Measurements from ENCODE around the gene CILP.
A peak's percentile ranks its signal among the peaks of the same experiment; 100 is the strongest.
"Not testable (repeated sequence)": the region's sequence is repeated elsewhere in the genome, so short reads cannot be mapped to it uniquely, and the experiment has no call there.

CILP gene, protein sequence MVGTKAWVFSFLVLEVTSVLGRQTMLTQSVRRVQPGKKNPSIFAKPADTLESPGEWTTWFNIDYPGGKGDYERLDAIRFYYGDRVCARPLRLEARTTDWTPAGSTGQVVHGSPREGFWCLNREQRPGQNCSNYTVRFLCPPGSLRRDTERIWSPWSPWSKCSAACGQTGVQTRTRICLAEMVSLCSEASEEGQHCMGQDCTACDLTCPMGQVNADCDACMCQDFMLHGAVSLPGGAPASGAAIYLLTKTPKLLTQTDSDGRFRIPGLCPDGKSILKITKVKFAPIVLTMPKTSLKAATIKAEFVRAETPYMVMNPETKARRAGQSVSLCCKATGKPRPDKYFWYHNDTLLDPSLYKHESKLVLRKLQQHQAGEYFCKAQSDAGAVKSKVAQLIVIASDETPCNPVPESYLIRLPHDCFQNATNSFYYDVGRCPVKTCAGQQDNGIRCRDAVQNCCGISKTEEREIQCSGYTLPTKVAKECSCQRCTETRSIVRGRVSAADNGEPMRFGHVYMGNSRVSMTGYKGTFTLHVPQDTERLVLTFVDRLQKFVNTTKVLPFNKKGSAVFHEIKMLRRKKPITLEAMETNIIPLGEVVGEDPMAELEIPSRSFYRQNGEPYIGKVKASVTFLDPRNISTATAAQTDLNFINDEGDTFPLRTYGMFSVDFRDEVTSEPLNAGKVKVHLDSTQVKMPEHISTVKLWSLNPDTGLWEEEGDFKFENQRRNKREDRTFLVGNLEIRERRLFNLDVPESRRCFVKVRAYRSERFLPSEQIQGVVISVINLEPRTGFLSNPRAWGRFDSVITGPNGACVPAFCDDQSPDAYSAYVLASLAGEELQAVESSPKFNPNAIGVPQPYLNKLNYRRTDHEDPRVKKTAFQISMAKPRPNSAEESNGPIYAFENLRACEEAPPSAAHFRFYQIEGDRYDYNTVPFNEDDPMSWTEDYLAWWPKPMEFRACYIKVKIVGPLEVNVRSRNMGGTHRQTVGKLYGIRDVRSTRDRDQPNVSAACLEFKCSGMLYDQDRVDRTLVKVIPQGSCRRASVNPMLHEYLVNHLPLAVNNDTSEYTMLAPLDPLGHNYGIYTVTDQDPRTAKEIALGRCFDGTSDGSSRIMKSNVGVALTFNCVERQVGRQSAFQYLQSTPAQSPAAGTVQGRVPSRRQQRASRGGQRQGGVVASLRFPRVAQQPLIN

DNA sequence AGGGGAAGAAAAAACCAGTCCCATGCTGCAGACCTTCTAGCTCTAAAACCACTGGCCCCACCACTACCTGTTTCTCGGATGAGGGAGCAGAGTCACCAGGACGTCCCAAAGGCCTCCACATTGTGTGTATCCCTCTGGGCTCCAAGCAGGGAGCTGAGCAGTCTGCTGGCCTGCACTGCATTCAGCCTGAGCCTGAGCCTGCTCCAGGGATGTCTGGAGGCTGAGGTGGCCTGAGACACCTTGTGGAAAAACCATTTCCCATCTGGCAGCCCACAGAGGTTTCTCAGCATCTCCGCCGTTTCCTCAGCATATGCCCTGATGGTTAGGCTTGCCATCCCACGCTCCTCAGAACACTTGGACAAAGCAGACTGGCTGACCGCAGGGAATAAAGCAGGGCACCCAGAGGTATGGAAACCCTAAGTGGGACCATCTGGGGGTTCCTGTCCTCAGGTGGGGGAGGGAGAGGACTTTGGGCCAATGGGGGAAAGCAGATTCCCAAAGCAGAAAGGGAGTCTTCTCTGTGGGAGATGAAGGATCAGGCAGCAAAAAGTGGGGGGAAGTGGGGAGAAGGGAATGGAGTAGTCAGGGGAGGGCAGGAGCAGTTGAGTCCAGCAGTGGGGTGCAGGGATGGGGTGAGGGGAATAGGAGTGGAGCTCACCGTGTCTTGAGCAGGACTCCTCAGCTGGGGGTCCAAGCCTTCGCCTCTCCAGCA is at the start of gene CILP:
Gene CILP (minus strand): TSS at position 704 of the 712 bp plus-strand sequence. CDS start 1,718 bp downstream, outside the sequence.
- no peak for DNase-seq (ENCODE audit: low spot score)

DNA sequence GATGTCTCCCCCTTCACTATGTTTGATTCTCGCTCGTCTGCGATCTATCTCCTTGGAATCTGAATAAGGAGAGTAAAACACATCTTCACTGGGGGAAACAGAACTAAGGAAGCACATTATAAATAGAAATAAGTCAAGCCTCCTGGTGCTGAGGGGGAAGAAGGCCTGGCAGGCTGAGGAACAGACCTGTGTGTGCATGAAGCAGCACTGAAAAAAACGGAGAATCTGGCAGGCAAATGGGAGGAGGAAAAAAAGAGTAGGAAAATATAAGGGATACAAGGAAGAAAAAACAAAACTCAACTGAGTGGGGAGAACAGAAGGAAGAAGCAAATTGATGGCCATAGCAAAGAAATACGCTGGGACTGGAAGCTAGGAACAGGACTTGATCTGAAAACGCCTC is 49.7 kb upstream of the CILP start:
- DNase-seq (ENCODE audit: low spot score): no peak

DNA sequence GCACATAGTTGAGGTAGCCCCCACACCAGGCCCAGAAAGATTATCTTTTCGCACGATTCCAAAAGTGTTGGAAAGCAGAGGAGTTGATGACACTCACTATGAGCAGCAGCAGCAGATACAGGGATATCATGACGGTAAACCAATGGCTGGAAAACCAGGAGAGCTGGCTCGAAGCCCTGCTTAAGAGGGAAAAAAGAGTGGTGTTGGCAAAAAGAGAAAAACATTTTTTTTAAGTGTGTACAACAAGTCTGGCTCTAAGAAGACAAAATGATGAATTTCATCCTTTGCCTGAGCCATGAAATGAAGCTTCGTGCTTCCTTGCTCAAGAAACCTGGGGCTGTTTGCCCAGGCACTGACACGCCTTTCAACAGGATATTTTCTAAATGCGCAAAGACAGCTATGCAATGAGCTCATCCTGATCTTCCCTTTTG is 48.1 kb upstream of the CILP start:
- no peak for DNase-seq (ENCODE audit: low spot score)

DNA sequence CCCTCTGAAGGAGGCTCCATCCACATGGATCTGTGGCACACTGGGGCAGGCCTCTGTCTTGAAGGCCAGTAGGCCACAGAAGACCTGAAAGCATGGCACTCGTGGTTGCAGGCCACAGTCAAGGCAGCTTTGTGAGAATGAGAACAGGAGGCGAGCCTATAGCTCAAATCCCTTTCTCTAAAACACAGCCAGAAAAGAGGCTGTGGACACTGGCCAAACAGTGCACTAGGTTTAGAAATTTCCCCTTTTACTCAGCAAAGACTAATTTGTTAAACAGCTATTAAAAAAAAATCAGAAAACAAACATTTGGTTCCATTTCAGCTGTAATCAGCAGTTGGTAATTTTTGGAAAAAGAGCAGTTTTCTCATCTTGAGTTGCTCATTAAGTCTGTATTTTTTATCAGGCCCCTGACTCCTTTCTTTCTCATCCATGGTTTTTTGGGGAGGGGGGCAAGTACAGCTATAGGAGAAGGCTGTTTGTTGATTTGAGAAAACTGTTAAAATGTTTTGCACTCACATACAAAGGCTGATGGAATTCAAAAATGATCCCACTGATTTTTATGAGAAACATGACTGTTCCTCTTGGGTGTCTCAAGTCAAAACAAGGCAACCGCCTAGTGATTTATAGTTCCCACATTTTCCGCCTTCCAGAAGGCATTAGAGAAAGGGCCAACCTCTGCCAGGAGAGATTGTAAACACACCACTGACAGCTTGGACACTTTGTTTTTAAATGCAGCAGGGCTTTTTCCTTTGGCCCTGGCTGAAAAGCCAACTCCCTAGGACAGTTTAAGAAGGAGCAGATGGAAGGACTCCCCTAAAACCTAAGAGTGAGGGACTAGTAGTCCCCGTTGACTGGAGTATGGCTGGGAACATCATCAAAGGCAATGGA is 47.3 kb upstream of the CILP start:
- no peak for DNase-seq (ENCODE audit: low spot score)

DNA sequence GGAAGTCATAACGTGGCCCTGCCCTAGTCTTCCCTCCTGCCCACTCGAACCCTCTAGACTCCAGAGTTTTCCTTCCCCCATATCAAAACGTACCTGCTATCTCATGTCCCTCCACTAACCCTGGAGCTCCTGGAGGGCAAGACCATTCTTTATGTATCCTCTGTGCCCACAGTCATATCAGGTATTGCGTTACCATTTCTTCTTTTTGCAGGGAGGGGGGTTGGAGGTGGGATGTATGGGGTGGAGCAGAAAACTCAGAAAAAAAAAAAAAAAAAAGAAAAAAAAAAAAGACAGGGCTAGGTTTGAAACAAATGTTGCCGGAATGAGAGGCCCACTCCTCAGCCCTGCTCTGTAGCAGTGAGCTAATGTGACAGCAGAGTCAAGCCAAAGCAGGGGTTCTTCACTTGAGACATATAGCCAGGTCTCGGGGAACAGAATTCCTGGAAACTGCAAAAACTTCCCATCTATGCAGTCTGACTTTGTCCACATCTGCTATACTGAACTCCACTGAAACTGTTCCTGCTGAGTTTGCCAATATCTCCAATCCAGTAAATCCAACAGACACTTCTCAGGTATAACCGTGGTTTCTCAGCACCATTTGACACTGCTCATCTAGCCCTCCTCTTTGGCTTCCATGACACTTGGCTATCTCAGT is 44.3 kb upstream of the CILP start:
- DNase-seq (ENCODE audit: low spot score): no peak

DNA sequence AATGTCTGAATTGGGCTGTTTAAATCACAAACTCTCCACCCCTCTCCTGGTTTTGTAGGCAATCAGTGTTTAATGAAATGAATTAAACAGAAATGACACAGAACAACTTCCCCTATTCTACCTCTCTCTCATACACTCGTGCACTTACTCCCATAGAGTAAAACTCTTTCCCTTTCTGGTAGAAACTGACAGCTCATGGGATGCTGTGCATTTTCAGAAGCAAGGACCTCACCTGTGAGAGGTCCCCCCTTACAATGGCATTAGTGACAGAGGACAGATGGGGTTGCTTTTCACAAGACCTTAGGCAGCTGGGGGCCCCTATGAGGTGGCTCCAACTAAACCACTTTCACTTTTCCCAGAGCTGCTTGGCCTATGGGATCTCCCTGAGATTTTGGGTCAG is 43.5 kb upstream of the CILP start:
- no peak for DNase-seq (ENCODE audit: low spot score)

DNA sequence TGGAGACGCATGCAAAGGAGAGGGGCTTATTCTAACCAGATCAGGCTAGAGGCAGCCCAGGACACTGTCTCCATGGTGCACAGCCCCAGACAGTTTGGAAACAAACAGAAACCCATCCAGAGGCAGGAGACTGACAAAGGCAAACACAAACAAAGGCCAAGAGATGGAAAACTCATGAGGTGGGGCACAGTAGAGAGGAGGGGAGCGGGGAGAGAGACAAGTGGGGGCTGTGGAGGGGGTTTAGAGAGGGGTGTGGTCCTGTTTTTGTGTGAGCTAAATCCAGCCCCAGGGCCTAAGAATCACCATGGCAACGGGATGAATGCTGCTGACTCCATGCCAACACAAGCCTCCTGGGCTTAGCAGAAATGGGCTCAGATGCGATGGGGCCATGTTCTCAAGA is 43.1 kb upstream of the CILP start:
- no peak for DNase-seq (ENCODE audit: low spot score)

DNA sequence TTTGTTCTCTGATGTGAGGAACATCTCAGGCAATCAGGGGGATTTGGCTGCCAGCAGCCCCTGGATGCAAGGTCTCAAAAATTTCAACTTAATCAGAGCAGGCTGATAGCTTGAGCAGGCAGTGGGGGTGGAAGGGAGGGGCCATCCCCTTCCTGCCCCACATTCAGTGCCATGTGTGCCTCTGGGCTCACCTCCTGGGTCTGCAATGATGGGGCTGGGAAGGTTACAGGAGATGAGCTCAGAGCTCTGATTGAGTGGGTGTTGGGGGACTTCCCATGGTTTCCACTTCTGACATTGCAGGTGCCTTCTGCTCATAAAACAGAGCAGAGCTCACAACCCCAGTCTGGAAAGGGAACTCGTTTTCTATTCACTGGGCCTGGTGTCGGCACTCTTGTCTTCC is 38.4 kb upstream of the CILP start:
- no peak for DNase-seq (ENCODE audit: low spot score)

DNA sequence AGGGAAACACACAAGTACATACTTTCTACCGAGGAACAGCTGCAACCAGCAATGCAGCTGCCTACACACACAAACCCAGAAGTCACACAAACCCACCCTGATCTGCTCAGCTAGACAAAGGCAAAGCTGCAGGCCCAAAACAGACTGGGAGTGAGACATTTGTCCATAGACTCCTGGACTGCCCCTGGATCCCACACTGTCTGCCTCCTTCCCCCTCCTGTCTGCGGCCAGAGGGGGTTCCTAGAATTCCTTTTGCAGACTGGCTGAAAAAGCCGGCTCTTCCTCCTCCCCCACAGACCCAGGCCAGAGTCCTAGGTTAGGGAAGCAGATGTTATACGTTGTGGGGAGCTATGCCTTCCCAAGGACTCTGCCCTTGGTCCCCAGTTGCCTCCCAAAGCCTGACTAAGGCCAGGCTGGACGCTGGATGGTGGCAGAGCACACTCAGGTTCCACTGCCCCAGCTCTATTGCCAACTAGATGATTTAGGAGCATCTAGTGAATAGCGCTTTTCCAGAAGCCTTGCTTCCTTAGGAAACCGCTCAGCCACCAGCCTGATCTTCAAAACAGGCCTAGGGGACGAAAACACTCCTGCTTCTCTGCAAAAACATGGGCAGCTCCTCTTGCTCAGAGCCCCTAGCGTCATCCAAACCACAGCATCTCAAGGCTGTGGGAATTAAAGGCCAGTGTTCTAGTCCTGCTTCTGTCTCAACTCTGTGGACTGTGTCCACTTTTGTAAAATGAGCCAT is 37.4 kb upstream of the CILP start:
- no peak for DNase-seq (ENCODE audit: low spot score)

DNA sequence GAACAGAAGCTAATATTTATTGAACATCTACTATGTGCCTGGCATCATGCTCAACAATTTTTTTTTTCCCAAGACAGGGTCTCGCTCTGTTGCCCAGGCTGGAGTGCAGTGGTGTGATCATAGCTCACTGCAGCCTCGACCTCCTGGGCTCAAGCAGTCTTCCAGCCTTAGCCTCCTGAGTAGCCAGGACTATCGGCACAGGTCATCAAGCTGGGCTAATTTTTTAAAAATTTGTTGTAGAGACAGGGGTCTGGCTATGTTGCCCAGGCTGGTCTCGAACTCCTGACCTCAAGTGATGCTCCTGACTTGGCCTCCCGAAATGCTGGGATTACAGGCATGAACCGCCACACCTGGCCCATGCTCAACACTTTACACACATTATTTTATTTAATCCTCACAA is 35.7 kb upstream of the CILP start:
- DNase-seq (ENCODE audit: low spot score): no peak

DNA sequence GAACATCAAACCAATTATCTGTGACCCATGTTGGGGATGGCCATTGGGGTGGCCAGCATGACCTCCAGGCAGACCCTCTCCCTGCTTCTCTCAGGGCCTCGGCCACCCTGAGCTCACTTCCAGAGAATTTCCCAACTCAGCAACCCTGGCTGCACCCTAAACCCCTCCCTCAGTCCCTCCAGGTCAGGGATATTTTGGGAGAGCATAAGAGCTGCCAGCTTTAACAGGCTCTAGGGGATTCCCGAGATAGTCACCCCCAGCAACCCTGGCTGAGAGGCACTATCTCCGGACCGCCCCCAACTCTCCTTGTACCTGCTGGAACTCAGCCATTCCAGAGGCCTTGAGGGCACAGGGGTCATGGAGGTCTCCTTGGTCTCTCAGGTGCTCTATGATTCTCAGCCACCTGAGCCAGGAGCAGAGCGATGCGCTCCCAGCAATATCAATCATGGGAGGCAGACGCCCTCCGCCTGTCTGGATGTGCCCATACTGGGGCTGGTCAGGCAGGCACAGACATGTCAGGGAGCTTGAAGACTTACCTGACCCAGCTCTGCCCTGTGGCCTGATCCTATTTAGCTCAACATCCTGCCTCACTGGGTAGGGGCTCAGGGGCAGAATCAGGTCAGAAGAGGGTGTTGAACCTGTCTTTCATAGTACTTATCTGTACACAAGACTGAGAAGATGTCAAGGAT is 34.9 kb upstream of the CILP start:
- no peak for DNase-seq (ENCODE audit: low spot score)

DNA sequence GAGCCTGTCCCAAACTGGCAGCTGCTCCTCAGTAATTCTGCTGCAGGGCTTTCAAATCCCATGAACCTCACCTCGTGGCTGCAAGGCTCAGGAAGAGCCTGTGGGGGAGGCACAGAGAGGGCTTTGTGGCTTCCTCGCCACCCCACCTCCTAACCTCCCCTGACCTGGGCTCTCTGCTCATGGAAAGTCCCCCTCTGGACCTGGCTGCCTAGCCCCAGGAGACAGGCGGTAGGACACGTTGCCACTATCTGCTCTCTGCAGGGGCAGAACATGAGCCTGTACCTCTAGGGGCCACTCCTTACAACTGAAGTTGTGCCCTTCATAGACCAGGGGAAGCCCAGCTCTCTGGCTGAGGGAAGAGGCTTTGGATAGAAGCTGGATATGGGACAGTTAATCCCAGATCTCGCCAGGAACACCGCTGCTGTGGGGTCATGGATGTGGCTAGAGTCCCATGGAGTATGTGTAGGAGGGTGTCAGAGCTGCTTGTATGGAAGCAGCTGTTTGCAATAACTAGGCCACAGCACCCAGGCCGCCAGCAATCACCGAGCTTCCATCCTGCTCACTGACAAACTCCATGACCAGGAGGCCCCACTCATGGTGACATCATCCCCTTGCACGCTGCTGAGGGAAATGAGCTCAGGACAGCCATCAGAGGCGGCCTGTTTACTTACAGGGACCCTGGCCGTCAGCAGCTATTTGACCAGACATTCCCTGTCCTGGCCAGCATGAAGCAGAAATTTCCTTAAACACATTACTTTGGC is 34.0 kb upstream of the CILP start:
- peak; percentile 45 for DNase-seq (ENCODE audit: low spot score)

DNA sequence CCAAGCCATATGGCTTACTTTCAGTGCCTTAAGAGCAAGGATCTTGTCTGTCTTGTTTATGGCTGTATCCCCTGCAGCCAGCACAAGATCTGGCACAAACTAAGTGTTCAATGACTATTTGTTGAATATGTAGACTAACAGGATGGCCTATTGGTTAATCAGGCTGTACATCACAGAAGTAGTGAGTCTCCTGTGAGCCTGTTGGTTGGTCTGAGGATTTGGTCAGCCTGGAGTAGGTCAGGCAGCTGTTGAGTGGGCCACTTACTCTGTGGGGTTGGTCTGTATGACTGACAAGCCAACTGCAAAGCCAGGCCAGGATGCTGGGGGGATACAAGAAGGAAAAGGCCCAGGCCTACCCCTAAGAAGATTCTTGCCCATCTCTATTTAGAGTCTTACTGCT is 33.4 kb upstream of the CILP start:
- DNase-seq (ENCODE audit: low spot score): no peak

DNA sequence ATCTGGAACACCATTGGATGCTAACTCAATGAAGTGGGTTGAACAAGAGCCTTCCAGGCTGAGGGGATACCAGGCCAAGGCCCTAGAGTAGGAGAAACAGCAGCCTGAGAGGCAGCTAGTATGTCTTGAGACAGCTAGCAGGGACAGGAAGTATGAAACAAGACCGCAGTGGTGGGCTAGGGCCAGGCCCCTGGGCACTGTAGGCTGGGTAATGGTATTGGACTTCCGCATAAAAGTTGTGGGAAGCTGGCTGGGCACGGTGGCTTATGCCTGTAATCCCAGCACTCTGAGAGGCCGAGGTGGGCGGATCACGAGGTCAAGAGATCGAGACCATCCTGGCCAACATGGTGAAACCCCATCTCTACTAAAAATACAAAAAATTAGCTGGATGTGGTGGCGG is 25.2 kb upstream of the CILP start:
- not testable (repeated sequence) for DNase-seq (ENCODE audit: low spot score)

DNA sequence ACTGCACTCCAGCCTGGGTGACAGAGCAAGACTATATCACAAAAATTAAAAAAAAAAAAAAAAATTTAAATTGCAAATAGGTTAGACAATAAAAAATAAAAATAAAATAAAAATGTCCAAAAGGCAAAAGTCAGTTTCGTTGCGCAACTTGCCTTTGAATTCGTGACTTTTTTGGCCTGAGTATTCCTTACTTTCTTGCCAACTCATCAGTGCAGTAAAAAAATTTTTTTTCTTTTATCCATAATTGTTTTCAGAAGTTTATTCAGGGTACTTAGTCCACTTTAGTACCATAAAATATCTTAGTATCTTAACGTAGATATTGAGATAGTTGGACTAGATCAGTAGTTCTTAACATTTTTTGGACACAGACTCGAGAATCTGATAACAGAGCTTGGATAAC is 22.4 kb upstream of the CILP start:
- no peak for DNase-seq (ENCODE audit: low spot score)

DNA sequence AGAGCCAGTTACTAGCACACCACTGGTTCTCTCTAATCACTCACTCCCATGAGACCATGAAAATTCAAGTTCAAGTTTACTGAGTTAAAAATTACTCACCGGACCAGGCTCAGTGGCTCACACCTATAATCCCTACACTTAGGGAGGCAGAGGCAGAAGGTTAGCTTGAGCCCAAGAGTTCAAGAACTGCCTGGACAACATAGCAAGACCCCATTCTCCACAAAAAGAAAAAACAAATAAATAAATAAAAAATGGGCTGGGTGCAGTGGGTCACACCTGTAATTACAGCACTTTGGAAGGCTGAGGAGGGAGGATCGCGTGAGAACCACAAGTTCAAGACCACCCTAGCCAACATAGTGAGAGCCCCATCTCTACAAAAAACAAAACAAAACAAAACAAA is 21.2 kb upstream of the CILP start:
- DNase-seq (ENCODE audit: low spot score): no peak

DNA sequence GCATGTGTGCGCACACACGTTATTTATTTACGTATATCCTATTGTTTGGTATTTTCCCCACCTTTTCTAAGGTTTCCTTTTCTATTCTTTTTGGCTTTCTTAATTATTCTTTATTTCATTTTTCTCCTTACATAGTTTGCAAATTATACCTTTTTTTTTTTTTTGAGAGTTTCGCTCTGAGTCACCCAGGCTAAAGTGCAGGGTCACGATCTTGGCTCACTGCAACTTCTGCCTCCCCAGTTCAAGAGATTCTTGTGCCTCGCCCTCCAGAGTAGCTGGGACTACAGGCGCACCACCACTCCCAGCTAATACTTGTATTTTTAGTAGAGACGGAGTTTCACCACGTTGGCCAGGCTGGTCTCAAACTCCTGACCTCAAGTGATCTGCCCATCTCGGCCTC is 20.0 kb upstream of the CILP start:
- DNase-seq (ENCODE audit: low spot score): no peak

DNA sequence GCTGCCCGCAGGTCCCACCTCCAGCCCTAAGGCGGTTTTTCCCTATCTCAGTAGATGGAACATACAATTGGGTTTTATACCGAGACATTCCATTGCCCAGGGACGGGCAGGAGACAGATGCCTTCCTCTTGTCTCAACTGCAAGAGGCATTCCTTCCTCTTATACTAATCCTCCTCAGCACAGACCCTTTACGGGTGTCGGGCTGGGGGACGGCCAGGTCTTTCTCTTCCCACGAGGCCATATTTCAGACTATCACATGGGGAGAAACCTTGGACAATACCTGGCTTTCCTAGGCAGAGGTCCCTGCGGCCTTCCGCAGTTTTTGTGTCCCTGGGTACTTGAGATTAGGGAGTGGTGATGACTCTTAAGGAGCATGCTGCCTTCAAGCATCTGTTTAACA is 15.6 kb upstream of the CILP start:
- DNase-seq (ENCODE audit: low spot score): not testable (repeated sequence)
